Mucosa of rectum (tissue), 2 donors: ENCODE data around the gene LARP1B.
"Not testable (repeated sequence)": the region's sequence is repeated elsewhere in the genome, so short reads cannot be mapped to it uniquely, and the experiment has no call there.

Source experiments
- H3K27ac ChIP-seq, 2 donors: one replicate each; pipeline ENCODE4 v1.7.0; 2013; ENCODE audit warnings: inconsistent platforms in 2 of 2, low read depth in 2 of 2, low read length in 2 of 2
- H3K27me3 ChIP-seq, 2 donors: one replicate each; pipeline ENCODE4 v1.7.0; 2013; ENCODE audit warnings: low read length in 2 of 2; ENCODE audit not compliant: control insufficient read depth in 2 of 2, insufficient read depth in 2 of 2
- H3K36me3 ChIP-seq, 2 donors: one replicate each; pipeline ENCODE4 v1.7.0; 2013; ENCODE audit warnings: low read length in 2 of 2; ENCODE audit not compliant: control insufficient read depth in 2 of 2, insufficient read depth in 2 of 2
- H3K4me1 ChIP-seq, 2 donors: one replicate each; pipeline ENCODE4 v1.7.0; 2013; ENCODE audit warnings: low read length in 2 of 2, mild to moderate bottlenecking in 1 of 2; ENCODE audit not compliant: control insufficient read depth in 2 of 2, insufficient read depth in 2 of 2
- H3K4me3 ChIP-seq, 2 donors: one replicate each; pipeline ENCODE4 v1.7.0; 2013; ENCODE audit warnings: low read length in 2 of 2
- H3K9ac ChIP-seq, 2 donors: one replicate each; pipeline ENCODE4 v1.7.0; 2013; ENCODE audit warnings: low read length in 2 of 2, low read depth in 1 of 2, mild to moderate bottlenecking in 1 of 2
- H3K9me3 ChIP-seq, 2 donors: one replicate each; pipeline ENCODE4 v1.7.0; 2013; ENCODE audit warnings: low read length in 2 of 2; ENCODE audit not compliant: control insufficient read depth in 2 of 2
- donor health status: healthy.
- donor health status: Normal muscosa, but diverticular disease.

LARP1B gene

DNA sequence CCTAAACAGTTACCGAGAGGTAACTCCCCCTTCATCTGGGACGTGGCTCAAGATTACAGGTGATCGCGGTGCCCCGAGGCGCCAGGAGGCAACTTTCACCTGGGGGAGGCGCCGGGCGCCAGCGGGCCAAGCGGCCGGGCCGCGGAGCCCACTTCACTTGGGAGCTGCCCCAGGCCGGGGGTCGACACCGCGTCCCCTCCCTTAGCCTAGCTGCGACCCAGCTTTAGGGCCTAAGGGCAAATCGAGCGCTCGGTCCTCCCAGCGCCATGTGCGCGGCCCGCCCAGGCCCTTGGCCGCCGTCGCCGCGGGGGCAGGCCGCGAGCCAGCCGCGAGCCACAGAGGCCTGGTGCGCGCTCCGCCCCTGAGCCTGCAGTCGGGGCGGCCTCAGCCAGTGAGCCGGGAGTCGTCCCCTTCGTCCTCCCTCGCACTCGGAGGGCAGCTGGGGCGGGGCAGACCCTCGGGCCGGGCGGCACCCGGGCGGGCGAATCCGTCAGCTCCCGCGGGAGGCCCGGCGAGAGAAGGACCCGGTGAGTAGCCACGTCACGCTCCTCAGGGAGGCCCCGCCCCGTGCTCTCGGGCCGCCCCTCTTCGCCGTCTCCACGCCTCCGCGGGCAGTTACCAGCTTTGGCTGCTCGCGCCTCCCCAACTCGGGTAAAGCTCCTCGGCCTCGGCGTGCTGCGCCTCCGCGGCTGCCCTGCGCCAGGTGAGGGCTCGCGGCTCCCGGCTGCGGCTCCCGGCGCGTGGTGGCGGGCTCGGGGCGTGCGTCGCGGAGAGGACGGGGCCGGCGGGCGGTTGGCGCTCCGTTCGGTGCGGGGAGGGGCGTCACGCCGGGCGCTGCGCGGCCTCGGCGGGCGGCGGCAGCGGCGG lies at the start of gene LARP1B:
Gene LARP1B, plus strand, starts transcription at position 614 of the 867 bp plus-strand sequence. CDS start 13,640 bp downstream, outside the sequence.
- H3K27ac ChIP-seq: peak within 1 kb of the TSS; percentile 96 to 98
- H3K27me3 ChIP-seq: no peaks in the 10 kb centered on the region
- H3K9ac ChIP-seq: peak within 1 kb of the TSS; percentile 80 to 88
- H3K36me3 ChIP-seq: no peaks in the 10 kb centered on the region
- H3K4me3 ChIP-seq: peak within 1 kb of the TSS; percentile 67 to 89
- peaks cover 4 to 8% of the 10 kb centered on the region in 2 donors for H3K4me1 ChIP-seq
- H3K9me3 ChIP-seq: no peaks in the 10 kb centered on the region

GRCh38 chr4:128025319-128025718 lies 35.8 kb upstream of the LARP1B start:
- Histone ChIP-seq H3K27me3 (no peaks in the 10 kb centered on the region), H3K27ac (no peak overlapping the region), H3K36me3 (peaks cover 17 to 38% of the 10 kb centered on the region in 2 donors), H3K4me1 (no peaks in the 10 kb centered on the region), H3K9ac (no peak overlapping the region), H3K4me3 (no peak overlapping the region), H3K9me3 (no peaks in the 10 kb centered on the region)

GRCh38 chr4:128029907-128030306 lies 31.2 kb upstream of the LARP1B start:
- H3K9ac ChIP-seq: no peak overlapping the region
- H3K4me1 ChIP-seq: no peaks in the 10 kb centered on the region
- no peak overlapping the region for H3K4me3 ChIP-seq
- H3K9me3 ChIP-seq: no peaks in the 10 kb centered on the region
- no peaks in the 10 kb centered on the region for H3K27me3 ChIP-seq
- no peak overlapping the region for H3K27ac ChIP-seq
- H3K36me3 ChIP-seq: peaks cover 16 to 19% of the 10 kb centered on the region in 2 donors

- Histone ChIP-seq H3K4me1 (no peaks in the 10 kb centered on the region), H3K27me3 (no peaks in the 10 kb centered on the region), H3K36me3 (peaks cover 16 to 17% of the 10 kb centered on the region in 2 donors), H3K4me3 (no peak overlapping the region), H3K27ac (no peak overlapping the region), H3K9ac (no peak overlapping the region), H3K9me3 (no peaks in the 10 kb centered on the region)
These were observed 29.2 kb upstream of the LARP1B start for GRCh38 chr4:128031756-128032384.

GRCh38 chr4:128039568-128039967 lies 21.5 kb upstream of the LARP1B start:
- Histone ChIP-seq H3K27me3 (no peaks in the 10 kb centered on the region), H3K4me3 (no peak overlapping the region), H3K27ac (no peak overlapping the region), H3K9me3 (no peaks in the 10 kb centered on the region), H3K9ac (no peak overlapping the region), H3K36me3 (no peaks in the 10 kb centered on the region), H3K4me1 (no peaks in the 10 kb centered on the region)

GRCh38 chr4:128047019-128047418 lies 14.1 kb upstream of the LARP1B start:
- H3K9ac ChIP-seq, H3K27ac ChIP-seq, H3K9me3 ChIP-seq, H3K27me3 ChIP-seq, H3K4me3 ChIP-seq, H3K36me3 ChIP-seq, H3K4me1 ChIP-seq: not testable (repeated sequence)

DNA sequence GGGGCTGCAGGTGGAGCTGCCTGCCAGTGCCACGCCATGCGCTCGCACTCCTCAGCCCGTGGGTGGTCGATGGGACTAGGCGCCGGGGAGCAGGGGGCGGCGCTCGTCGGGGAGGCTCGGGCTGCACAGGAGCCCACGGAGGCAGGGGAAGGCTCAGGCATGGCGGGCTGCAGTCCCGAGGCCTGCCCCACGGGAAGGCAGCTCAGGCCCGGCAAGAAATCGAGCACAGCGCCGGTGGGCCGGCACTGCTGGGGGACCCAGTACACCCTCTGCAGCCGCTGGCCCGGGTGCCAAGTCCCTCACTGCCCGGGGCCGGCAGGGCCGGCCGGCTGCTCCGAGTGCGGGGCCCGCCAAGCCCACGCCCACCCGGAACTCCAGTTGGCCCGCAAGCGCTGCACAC lies 13.6 kb upstream of the LARP1B start:
- not testable (repeated sequence) for H3K4me3 ChIP-seq, H3K36me3 ChIP-seq, H3K4me1 ChIP-seq, H3K9me3 ChIP-seq, H3K27ac ChIP-seq, H3K9ac ChIP-seq, H3K27me3 ChIP-seq

DNA sequence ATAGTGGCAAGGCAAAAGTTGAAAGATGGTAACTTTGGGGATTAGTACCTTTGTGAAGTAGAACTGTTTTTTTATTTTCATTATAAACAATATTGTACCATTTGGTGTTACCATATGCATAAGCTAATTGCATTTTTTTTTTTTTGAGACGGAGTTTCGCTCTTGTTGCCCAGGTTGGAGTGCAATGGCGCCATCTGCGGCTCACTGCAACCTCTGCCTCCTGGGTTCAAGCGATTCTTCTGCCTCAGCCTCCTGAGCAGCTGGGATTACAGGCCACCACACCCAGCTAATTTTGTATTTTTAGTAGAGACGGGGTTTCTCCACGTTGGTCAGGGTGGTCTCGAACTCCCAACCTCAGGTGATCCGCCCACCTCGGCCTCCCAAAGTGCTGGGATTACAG lies 9.9 kb upstream of the LARP1B start:
- H3K4me3 ChIP-seq, H3K27me3 ChIP-seq, H3K4me1 ChIP-seq, H3K36me3 ChIP-seq, H3K9me3 ChIP-seq, H3K9ac ChIP-seq, H3K27ac ChIP-seq: not testable (repeated sequence)

GRCh38 chr4:128054907-128055306 lies 6.2 kb upstream of the LARP1B start:
- H3K36me3 ChIP-seq, H3K27me3 ChIP-seq, H3K9ac ChIP-seq, H3K27ac ChIP-seq, H3K9me3 ChIP-seq, H3K4me1 ChIP-seq, H3K4me3 ChIP-seq: not testable (repeated sequence)

DNA sequence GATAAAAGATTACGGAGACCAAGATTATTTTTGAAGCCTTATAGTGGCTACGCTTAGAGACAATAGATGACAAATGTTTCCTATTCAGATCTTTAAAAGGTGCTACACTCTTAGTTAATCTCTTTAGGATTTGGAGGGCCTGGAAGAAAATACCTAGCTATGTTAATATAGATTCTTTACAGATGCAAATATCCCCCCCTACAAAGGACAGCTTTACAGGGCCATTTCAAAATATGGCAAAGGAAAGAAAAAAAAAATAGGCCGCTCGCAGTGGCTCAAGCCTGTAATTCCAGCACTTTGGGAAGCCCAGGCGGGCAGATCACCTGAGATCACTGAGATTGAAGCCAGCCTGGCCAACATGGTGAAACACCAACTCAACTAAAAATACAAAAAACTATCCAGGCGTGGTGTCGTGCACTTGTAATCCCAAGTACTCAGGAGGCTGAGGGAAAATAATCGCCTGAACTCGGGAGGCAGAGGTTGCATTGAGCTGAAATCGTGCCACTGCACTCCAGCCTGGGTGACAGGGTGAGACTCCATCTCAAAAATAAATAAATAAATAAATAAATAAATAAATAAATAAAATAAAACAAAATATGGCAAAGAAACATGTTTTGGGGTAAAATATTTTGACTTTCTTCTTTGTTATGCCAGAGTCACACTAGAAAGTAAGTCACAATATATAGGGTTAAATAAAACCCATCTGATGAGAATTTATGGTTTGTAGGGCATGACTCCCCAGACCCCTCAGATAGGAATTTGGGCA lies 5.5 kb upstream of the LARP1B start:
- not testable (repeated sequence) for H3K4me3 ChIP-seq, H3K27me3 ChIP-seq, H3K4me1 ChIP-seq, H3K9ac ChIP-seq, H3K9me3 ChIP-seq, H3K36me3 ChIP-seq, H3K27ac ChIP-seq
